ENCODE results near the gene KRT20. TPM values are rescaled to one million over a fixed set of nuclear protein-coding genes. Genes with fewer than 3 reads are reported as not detected.

The KRT20 gene, protein sequence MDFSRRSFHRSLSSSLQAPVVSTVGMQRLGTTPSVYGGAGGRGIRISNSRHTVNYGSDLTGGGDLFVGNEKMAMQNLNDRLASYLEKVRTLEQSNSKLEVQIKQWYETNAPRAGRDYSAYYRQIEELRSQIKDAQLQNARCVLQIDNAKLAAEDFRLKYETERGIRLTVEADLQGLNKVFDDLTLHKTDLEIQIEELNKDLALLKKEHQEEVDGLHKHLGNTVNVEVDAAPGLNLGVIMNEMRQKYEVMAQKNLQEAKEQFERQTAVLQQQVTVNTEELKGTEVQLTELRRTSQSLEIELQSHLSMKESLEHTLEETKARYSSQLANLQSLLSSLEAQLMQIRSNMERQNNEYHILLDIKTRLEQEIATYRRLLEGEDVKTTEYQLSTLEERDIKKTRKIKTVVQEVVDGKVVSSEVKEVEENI
- 100 to 1,000 TPM; 111 to 978 (median 820) TPM for total RNA-seq

DNA sequence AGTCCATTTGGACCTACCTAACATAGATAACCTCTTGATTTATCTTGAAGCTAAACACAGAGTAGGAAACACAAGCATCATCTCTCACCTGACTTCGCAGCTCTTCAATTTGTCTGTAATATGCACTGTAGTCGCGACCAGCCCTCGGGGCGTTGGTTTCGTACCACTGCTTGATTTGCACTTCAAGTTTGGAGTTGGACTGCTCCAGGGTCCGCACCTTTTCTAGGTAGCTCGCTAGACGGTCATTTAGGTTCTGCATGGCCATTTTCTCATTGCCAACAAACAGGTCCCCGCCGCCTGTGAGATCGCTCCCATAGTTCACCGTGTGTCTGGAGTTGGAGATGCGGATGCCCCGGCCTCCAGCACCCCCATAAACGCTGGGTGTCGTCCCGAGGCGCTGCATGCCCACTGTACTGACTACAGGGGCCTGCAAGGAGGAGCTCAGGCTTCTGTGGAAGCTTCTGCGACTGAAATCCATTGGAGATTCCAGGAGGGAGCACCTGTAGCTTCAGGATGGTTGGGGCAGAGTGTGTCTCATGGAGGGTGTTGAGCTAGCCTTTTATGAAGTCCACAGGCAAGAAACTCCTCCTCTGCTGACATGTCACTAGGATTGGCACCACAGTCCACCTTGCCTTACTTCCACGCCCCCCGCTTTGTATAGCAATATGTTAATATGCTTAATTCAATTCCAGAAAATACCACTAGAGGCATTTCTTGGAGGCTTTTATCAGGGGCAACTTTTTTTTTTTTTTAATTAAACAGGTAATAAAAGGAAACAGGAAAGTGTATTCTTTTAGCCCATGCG, at the start of gene KRT20:
Gene KRT20 (minus strand): TSS at position 535 of the 805 bp plus-strand sequence. CDS start 57 bp downstream, at position 478.
- H3K4me1 ChIP-seq: no peaks in the 10 kb centered on the region
- H3K4me3 ChIP-seq: peak within 1 kb of the TSS in 3 of 4 donors; percentile 34 to 65 (median 55)
- H3K27me3 ChIP-seq: no peaks in the 10 kb centered on the region
- peak in 2 of 3 donors; percentile 74 to 85 for DNase-seq
- peak within 1 kb of the TSS in 3 of 4 donors; percentile 70 to 87 (median 78) for H3K27ac ChIP-seq
- no peaks in the 10 kb centered on the region for H3K9me3 ChIP-seq
- peaks cover 0 to 17% (median 0%) of the 10 kb centered on the region in 3 donors for H3K36me3 ChIP-seq
- TF ChIP-seq, protein P1, sequence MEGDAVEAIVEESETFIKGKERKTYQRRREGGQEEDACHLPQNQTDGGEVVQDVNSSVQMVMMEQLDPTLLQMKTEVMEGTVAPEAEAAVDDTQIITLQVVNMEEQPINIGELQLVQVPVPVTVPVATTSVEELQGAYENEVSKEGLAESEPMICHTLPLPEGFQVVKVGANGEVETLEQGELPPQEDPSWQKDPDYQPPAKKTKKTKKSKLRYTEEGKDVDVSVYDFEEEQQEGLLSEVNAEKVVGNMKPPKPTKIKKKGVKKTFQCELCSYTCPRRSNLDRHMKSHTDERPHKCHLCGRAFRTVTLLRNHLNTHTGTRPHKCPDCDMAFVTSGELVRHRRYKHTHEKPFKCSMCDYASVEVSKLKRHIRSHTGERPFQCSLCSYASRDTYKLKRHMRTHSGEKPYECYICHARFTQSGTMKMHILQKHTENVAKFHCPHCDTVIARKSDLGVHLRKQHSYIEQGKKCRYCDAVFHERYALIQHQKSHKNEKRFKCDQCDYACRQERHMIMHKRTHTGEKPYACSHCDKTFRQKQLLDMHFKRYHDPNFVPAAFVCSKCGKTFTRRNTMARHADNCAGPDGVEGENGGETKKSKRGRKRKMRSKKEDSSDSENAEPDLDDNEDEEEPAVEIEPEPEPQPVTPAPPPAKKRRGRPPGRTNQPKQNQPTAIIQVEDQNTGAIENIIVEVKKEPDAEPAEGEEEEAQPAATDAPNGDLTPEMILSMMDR (IDR thresholded peaks at IDR 0.05): peak in 4 of 6 experiments; percentile 23 to 68 (median 64)
- peak; percentile 97 to 98 for TF ChIP-seq POLR2A (IDR thresholded peaks at IDR 0.05)

DNA sequence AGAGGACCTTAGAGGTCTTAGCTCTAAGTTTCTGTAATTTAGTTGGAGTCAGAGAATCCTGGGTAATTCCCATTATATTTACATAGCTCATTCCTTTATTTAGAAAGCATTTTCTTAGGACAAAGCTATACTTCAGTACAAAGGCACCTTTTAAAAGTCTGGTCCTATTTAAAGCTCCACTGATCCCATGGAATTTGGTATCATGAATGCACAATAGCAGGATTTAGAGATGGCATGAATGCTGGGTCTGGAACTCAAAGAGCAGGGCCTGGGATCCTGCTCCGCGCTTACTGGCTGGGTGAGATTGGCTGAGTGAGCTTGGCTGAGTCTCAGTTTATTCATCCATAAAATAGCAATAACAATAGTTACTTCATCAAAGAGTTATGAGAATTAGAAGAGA, 47.6 kb upstream of the KRT20 start:
- H3K4me1 ChIP-seq: no peaks in the 10 kb centered on the region
- no peaks in the 10 kb centered on the region for H3K9me3 ChIP-seq
- H3K27me3 ChIP-seq: no peaks in the 10 kb centered on the region
- no peak overlapping the region for H3K27ac ChIP-seq
- H3K36me3 ChIP-seq: no peaks in the 10 kb centered on the region
- DNase-seq: no peak
- no peak overlapping the region for H3K4me3 ChIP-seq
- TF ChIP-seq, protein P1 (IDR thresholded peaks at IDR 0.05): no peak
- no peak for TF ChIP-seq POLR2A (IDR thresholded peaks at IDR 0.05)

DNA sequence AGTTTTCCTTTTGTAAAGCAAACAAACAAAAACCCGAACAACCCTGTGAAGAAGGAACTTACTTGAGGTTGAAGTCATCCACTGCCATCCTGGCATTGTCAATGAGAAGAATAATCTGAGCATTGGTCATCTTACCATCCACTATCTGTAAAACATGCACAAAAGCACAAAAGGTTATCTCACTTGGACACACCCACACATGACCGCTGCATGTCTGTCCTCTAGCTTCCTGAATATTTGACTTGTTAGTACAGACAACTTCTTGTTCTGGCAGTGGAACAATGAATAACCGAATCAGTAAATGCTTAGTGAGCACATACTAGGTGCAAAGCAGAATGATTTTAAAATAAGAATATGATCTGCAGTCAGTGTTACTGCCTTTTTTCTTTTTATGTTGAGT, 46.3 kb upstream of the KRT20 start:
- H3K27ac ChIP-seq: no peak overlapping the region
- no peaks in the 10 kb centered on the region for H3K36me3 ChIP-seq
- no peaks in the 10 kb centered on the region for H3K4me1 ChIP-seq
- TF ChIP-seq, protein P1 (IDR thresholded peaks at IDR 0.05): no peak
- no peak for TF ChIP-seq POLR2A (IDR thresholded peaks at IDR 0.05)
- H3K27me3 ChIP-seq: no peaks in the 10 kb centered on the region
- no peak for DNase-seq
- no peak overlapping the region for H3K4me3 ChIP-seq
- no peaks in the 10 kb centered on the region for H3K9me3 ChIP-seq

DNA sequence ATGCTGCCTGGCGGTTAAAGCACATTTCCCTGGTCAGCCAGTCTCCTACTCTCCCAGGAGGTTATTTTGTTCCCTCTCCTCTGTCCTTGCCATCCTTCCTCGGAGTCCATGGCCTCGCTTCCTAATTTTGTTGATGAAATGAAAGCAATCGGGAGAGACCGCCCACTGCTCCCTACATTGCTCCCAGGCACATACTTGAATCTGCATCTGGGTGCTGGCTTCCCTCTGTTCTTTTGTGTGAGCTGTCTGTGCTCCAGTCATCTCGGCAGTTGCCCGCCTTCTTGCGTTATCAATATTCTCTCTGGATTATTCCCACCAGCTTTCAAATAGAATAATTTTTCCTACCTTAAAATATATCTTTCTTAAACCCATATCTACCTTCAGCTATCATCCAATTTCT, 41.3 kb upstream of the KRT20 start:
- no peak for TF ChIP-seq POLR2A (IDR thresholded peaks at IDR 0.05)
- TF ChIP-seq, protein P1 (IDR thresholded peaks at IDR 0.05): no peak
- no peaks in the 10 kb centered on the region for H3K36me3 ChIP-seq
- no peaks in the 10 kb centered on the region for H3K4me1 ChIP-seq
- DNase-seq: no peak
- no peaks in the 10 kb centered on the region for H3K27me3 ChIP-seq
- no peaks in the 10 kb centered on the region for H3K9me3 ChIP-seq
- H3K27ac ChIP-seq: no peak overlapping the region
- H3K4me3 ChIP-seq: no peak overlapping the region

DNA sequence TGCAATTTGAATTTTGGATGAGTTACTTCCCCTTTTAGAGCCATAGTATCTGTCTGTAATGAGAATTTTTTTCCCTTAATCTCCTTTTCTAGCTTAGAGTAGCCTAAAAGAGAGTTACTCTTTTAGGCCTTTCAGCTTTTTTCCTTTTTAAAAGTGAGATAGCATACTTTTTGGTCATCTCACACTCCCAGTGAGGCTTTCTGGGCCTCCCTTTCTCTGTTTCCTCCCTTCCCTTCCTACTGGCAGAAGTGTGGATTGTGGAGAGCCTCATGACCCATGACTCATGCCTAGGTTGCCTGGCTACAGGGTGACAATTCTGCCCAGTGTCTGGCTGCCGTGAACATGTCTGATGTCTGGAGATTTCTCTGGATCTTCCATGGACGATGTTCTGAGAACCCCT, 37.2 kb upstream of the KRT20 start:
- Histone ChIP-seq H3K4me1 (no peaks in the 10 kb centered on the region), H3K27me3 (no peaks in the 10 kb centered on the region), H3K36me3 (no peaks in the 10 kb centered on the region), H3K9me3 (no peaks in the 10 kb centered on the region), H3K27ac (no peak overlapping the region), H3K4me3 (no peak overlapping the region)
- peak in 1 of 3 donors; percentile 71 for DNase-seq
- no peak for TF ChIP-seq POLR2A (IDR thresholded peaks at IDR 0.05)
- TF ChIP-seq, protein P1 (IDR thresholded peaks at IDR 0.05): no peak
